K562 (cell line): Measurements from ENCODE around the gene FAM136A. TPM values are rescaled to one million over a fixed set of nuclear protein-coding genes. Genes with fewer than 3 reads are reported as not detected.

Source experiments
- ATAC-seq: fragments of 200-7000 bp; cut with Tn5 transposase; 3 replicates; pipeline ENCODE4 v1.9.1; 2020; ENCODE audit warnings: moderate library complexity
- BruUV-seq: library from RNA; stranded (reverse); fragments of 400-500 nt; replicated peaks from 2 replicates; lab custom pipeline; 2021; lab: Mats Ljungman, UMichigan
- CTCF ChIA-PET: fragments of 300-600 bp; formaldehyde crosslinking; extraction: SDS; loops from one replicate; lab custom pipeline; 2021; ENCODE audit warnings: low intra/inter-chr PET ratio; lab: Yijun Ruan, JAX
- POLR2A ChIA-PET: fragments of 300-600, 350-650 bp; sonication (Branson Sonifier 250); formaldehyde crosslinking; extraction: SDS; loops from one replicate; lab custom pipeline; 2021; ENCODE audit warnings: antibody characterized with exemption, inconsistent platforms; lab: Yijun Ruan, JAX
- DNase-seq, 4 experiments: peaks; one replicate each; pipeline versions ENCODE4 v3.0.0 to v3.0.0-alpha.2; 2011 to 2018; ENCODE audit warnings: low spot score in 3 of 4, mixed read lengths in 3 of 4; ENCODE audit errors: extremely low read depth in 1 of 4
- FAIRE-seq: peaks from 2 replicates; lab custom pipeline; 2011; peaks lifted over from hg19 to GRCh38; lab: Jason Lieb, UNC
- H2AFZ ChIP-seq: 2 replicates; pipeline ENCODE4 v1.6.0; 2011; ENCODE audit warnings: low read depth, low read length, control low read depth, inconsistent platforms
- H3K27ac ChIP-seq: fragments of 200-600 bp; 3 replicates; pipeline ENCODE4 v1.8.0; 2011; ENCODE audit warnings: low read depth, mild to moderate bottlenecking, control low read depth, inconsistent platforms, low read length, moderate library complexity, mixed read lengths; ENCODE audit errors: extremely low read depth
- H3K27me3 ChIP-seq, 2 experiments: fragments of 300-600 bp in 1 of 2; 2 replicates in 1 of 2; 3 replicates in 1 of 2; pipeline versions ENCODE4 v1.6.0 to v1.8.0; 2011; ENCODE audit warnings: inconsistent platforms in 2 of 2, low read length in 2 of 2, mild to moderate bottlenecking in 1 of 2, mixed read lengths in 1 of 2, moderate library complexity in 1 of 2; ENCODE audit not compliant: control insufficient read depth in 2 of 2, insufficient read depth in 2 of 2
- H3K36me3 ChIP-seq: fragments of 300-600 bp; 3 replicates; pipeline ENCODE4 v1.8.0; 2011; ENCODE audit warnings: mild to moderate bottlenecking, low read length, inconsistent platforms; ENCODE audit not compliant: control insufficient read depth, insufficient read depth
- H3K4me1 ChIP-seq, 2 experiments: fragments of 200-600 bp in 1 of 2; replicated peaks in 1 of 2; 2 replicates in 1 of 2; 3 replicates in 1 of 2; pipeline versions ENCODE4 v1.5.1 to v1.8.0; 2011; ENCODE audit warnings: inconsistent platforms in 2 of 2, low read length in 2 of 2, mild to moderate bottlenecking in 1 of 2, mixed read lengths in 1 of 2, moderate library complexity in 1 of 2; ENCODE audit not compliant: control insufficient read depth in 2 of 2, insufficient read depth in 2 of 2
- H3K4me2 ChIP-seq: 2 replicates; pipeline ENCODE4 v1.6.1; 2011; ENCODE audit warnings: low read length, control low read depth, inconsistent platforms, mixed read lengths; ENCODE audit not compliant: insufficient read depth
- H3K4me3 ChIP-seq: fragments of 200-600 bp; sonication (generic), shearing (Covaris generic); 2 replicates; pipeline ENCODE4 v1.5.1; 2016; ENCODE audit warnings: control low read depth, inconsistent platforms
- H3K79me2 ChIP-seq: fragments of 200-600 bp; 3 replicates; pipeline ENCODE4 v1.8.0; 2011; ENCODE audit warnings: low read length, inconsistent platforms; ENCODE audit not compliant: control insufficient read depth, insufficient read depth
- H3K9ac ChIP-seq, 2 experiments: 2 replicates each; pipeline versions ENCODE4 v1.6.0 to v1.6.1; 2011; ENCODE audit warnings: low read depth in 2 of 2, low read length in 2 of 2, control low read depth in 1 of 2, inconsistent platforms in 1 of 2, mild to moderate bottlenecking in 1 of 2, mixed read lengths in 1 of 2; ENCODE audit not compliant: insufficient read depth in 1 of 2
- H3K9me1 ChIP-seq: one replicate; pipeline ENCODE4 v1.6.0; 2011; ENCODE audit warnings: inconsistent platforms, mild to moderate bottlenecking, low read length, moderate library complexity; ENCODE audit not compliant: control insufficient read depth, insufficient read depth
- H3K9me3 ChIP-seq: replicated peaks from 2 replicates; pipeline ENCODE4 v1.5.1; 2011; ENCODE audit warnings: low read depth, low read length, inconsistent platforms; ENCODE audit not compliant: control insufficient read depth, insufficient read depth
- H4K20me1 ChIP-seq: replicated peaks from 2 replicates; pipeline ENCODE4 v1.6.1; 2011; ENCODE audit warnings: low read length, inconsistent platforms, mixed read lengths; ENCODE audit not compliant: control insufficient read depth, insufficient read depth
- ATF3 ChIP-seq, 2 experiments: fragments of 450-650 bp in 1 of 2; sonication (generic) in 1 of 2; formaldehyde crosslinking in 1 of 2; IDR thresholded peaks in 1 of 2; conservative IDR thresholded peaks in 1 of 2; 2 replicates each; pipeline versions ENCODE4 v1.6.1 to v1.8.1; 2016 to 2023; ENCODE audit warnings: mild to moderate bottlenecking in 2 of 2, moderate library complexity in 2 of 2, inconsistent platforms in 1 of 2, missing genetic modification reagents in 1 of 2
- ATF7 ChIP-seq: fragments of 450-650 bp; IDR thresholded peaks from 2 replicates; pipeline ENCODE4 v1.7.1; 2014; ENCODE audit warnings: mild to moderate bottlenecking, moderate library complexity
- EP400 ChIP-seq: fragments of 450-650 bp; IDR thresholded peaks from 2 replicates; pipeline ENCODE4 v1.6.1; 2017; ENCODE audit warnings: antibody characterized with exemption, mild to moderate bottlenecking, moderate library complexity
- GTF2F1 ChIP-seq: IDR thresholded peaks from 2 replicates; pipeline ENCODE4 v1.6.1; 2011; ENCODE audit warnings: low read depth, low read length, improper control_type of control experiment
- JUND ChIP-seq, 2 experiments: IDR thresholded peaks; 2 replicates in 1 of 2; 3 replicates in 1 of 2; pipeline ENCODE4 v1.6.1; 2011; ENCODE audit warnings: borderline replicate concordance in 2 of 2, low read depth in 2 of 2, low read length in 2 of 2, improper control_type of control experiment in 1 of 2, missing biosample characterization in 1 of 2, missing genetic modification characterization in 1 of 2, missing genetic modification reagents in 1 of 2
- NCOA4 ChIP-seq: fragments of 450-650 bp; IDR thresholded peaks from 2 replicates; pipeline ENCODE4 v1.6.1; 2018; ENCODE audit warnings: mild to moderate bottlenecking; ENCODE audit not compliant: partially characterized antibody
- PRPF4 ChIP-seq: fragments of 200-400 bp; formaldehyde crosslinking; IDR thresholded peaks from one replicate; pipeline ENCODE4 v1.6.1; 2017; ENCODE audit warnings: low read length, low read depth, mild to moderate bottlenecking; ENCODE audit not compliant: insufficient read depth, poor library complexity, severe bottlenecking
- RNF2 ChIP-seq: sonication (generic); IDR thresholded peaks from 2 replicates; pipeline ENCODE4 v1.6.1; 2016
- TEAD4 ChIP-seq, 2 experiments: sonication (generic) in 1 of 2; formaldehyde crosslinking in 1 of 2; IDR thresholded peaks; 2 replicates each; pipeline versions ENCODE4 v1.6.1 to v1.8.0; 2012 to 2022; ENCODE audit warnings: borderline replicate concordance in 1 of 2, inconsistent platforms in 1 of 2, low read length in 1 of 2, mild to moderate bottlenecking in 1 of 2, missing genetic modification reagents in 1 of 2
- TRIM24 ChIP-seq, 2 experiments: fragments of 450-650 bp; IDR thresholded peaks; 2 replicates each; pipeline ENCODE4 v1.6.1; 2016
- U2AF1 ChIP-seq: fragments of 200-400 bp; formaldehyde crosslinking; optimal IDR thresholded peaks from 2 replicates; pipeline ENCODE3; 2017; ENCODE audit warnings: mild to moderate bottlenecking, low read depth, low read length, moderate library complexity
- ZFPM2 ChIP-seq: fragments of 250-450 bp; sonication (Bioruptor Pico); IDR thresholded peaks from 2 replicates; pipeline ENCODE4 v1.5.1; 2022; ENCODE audit warnings: mild to moderate bottlenecking
- ZNF174 ChIP-seq: fragments of 250-450 bp; sonication (Bioruptor Pico); IDR thresholded peaks from 2 replicates; pipeline ENCODE4 v1.4.0; 2020; ENCODE audit warnings: mild to moderate bottlenecking
- ZNF41 ChIP-seq: fragments of 250-450 bp; sonication (Bioruptor Pico); conservative IDR thresholded peaks from 2 replicates; pipeline ENCODE4 v1.4.0; 2020; ENCODE audit warnings: mild to moderate bottlenecking
- ZNF77 ChIP-seq: fragments of 250-450 bp; sonication (Bioruptor Pico); IDR thresholded peaks from 2 replicates; pipeline ENCODE4 v1.5.0; 2020
- ZSCAN29 ChIP-seq: fragments of 450-650 bp; IDR thresholded peaks from 2 replicates; pipeline ENCODE4 v1.6.1; 2017
- WGBS: fragments of 100-300 bp; shearing (Covaris generic); methylation state at CpG from one replicate; pipeline ENCODE4 v1.1.6; 2016; ENCODE audit warnings: low coverage, mixed read lengths; ENCODE audit not compliant: insufficient coverage; ENCODE audit errors: missing lambda C conversion rate; 5-methylcytosine and 5-hydroxymethylcytosine counted together
- in situ Hi-C: fragments of 300-500 bp; cut with MboI; formaldehyde crosslinking; loops from 4 replicates; pipeline ENCODE4 v1.15.0; 2018; ENCODE audit warnings: inconsistent platforms, mixed read lengths
- intact Hi-C: fragments of 100-400 bp; cut with micrococcal nuclease; formaldehyde crosslinking; loops from 2 replicates; pipeline ENCODE4 v1.14.2; 2022
- polyA plus RNA-seq, 8 experiments: library from polyadenylated mRNA; depleted of rRNA in 4 of 8; stranded (reverse) in 5 of 8; unstranded in 3 of 8; fragments of >200 nt; fragmentation: Nextera tagmentation in 2 of 8; fragmentation: Illumina TruSeq in 1 of 8; extraction: Ambion mirVana in 2 of 8; extraction: Trizol in 1 of 8; gene quantifications; 2 replicates each; pipeline versions ENCODE4 v1.2.1 to v1.2.3, GENCODE V29; 2011 to 2014; ENCODE audit warnings: inconsistent platforms in 1 of 8, missing spikeins in 1 of 8
- total RNA-seq, 7 experiments: library from RNA; depleted of rRNA in 6 of 7; stranded (reverse); fragments of >200 nt in 6 of 7; fragmentation: Illumina TruSeq in 2 of 7; extraction: Trizol in 2 of 7; gene quantifications; 2 replicates each; pipeline versions ENCODE4 v1.2.1 to v1.2.3, GENCODE V29; 2011 to 2021; ENCODE audit warnings: low replicate concordance in 1 of 7

FAM136A gene
- total and polyA plus RNA-seq, 9 of the 15 experiments (the other 6 are each of a cell fraction or from before 2014, with no cell fraction given) = 89.0 to 151 (median 104) TPM

GRCh38 chr2:70328921-70329561 is 27.2 kb upstream of the FAM136A start:
- POLR2A ChIA-PET = interaction anchor here (1.2 kb wide), 2 partner anchors 9 to 35 kb away, joined by 4 read pairs; partner anchors contain the start of gene SNRPG
- Histone ChIP-seq H3K4me2 (no peak overlapping the region), H3K9me3 (no peaks in the 10 kb centered on the region), H3K27me3 (peaks cover 23 to 50% of the 10 kb centered on the region in 2 experiments), H3K36me3 (no peaks in the 10 kb centered on the region), H3K27ac (no peak overlapping the region), H3K79me2 (no peaks in the 10 kb centered on the region), H2AFZ (no peak overlapping the region), H3K9ac (no peak overlapping the region), H4K20me1 (no peaks in the 10 kb centered on the region; the same call in 1 of the 2 replicates), H3K9me1 (peaks cover 2% of the 10 kb centered on the region), H3K4me3 (no peak overlapping the region), H3K4me1 (no peaks in the 10 kb centered on the region; a peak in 1 of 5 replicates)
- intact Hi-C loops = no loop called here
- in situ Hi-C loops = no loop called here
- CTCF ChIA-PET = no interaction called here
- FAIRE-seq = no peak
- TF ChIP-seq GTF2F1 (no peak), ZNF77 (CRISPR knock-in tag) (no peak), ZNF41 (CRISPR knock-in tag) (no peak)
- 8% methylated on average over 6 of the region's 6 CpGs for WGBS
- BruUV-seq = no TSS peak
- no peak for ATAC-seq
- DNase-seq = no peak

GRCh38 chr2:70325875-70326274 is 24.0 kb upstream of the FAM136A start:
- in situ Hi-C loops = no loop called here
- FAIRE-seq = no peak
- POLR2A ChIA-PET = no interaction called here
- H3K9me1 ChIP-seq = peaks cover under 1% of the 10 kb centered on the region
- no peak overlapping the region for H2AFZ ChIP-seq
- 9% methylated on average over 7 of the region's 7 CpGs for WGBS
- no peak overlapping the region for H3K9ac ChIP-seq
- no peak for ATAC-seq
- intact Hi-C loops = no loop called here
- H3K9me3 ChIP-seq = no peaks in the 10 kb centered on the region
- no peaks in the 10 kb centered on the region for H3K36me3 ChIP-seq
- no peaks in the 10 kb centered on the region; a peak in 1 of 5 replicates for H3K4me1 ChIP-seq
- peaks cover 24 to 44% of the 10 kb centered on the region in 2 experiments for H3K27me3 ChIP-seq
- H3K27ac ChIP-seq = no peak overlapping the region
- H3K4me3 ChIP-seq = no peak overlapping the region
- no peaks in the 10 kb centered on the region for H4K20me1 ChIP-seq
- CTCF ChIA-PET = no interaction called here
- no peak for DNase-seq
- H3K79me2 ChIP-seq = no peaks in the 10 kb centered on the region
- no TSS peak for BruUV-seq
- no peak overlapping the region for H3K4me2 ChIP-seq
- TF ChIP-seq U2AF1 (no peak), EP400 (no peak), ATF3 (IDR thresholded peaks at IDR 0.05) (peak; percentile 79), ATF3 (CRISPR knock-in tag; conservative IDR thresholded peaks at IDR 0.05) (no peak), ZSCAN29 (no peak), ATF7 (peak; percentile 76; the same call in 1 of the 2 replicates), PRPF4 (no peak), TEAD4 (IDR thresholded peaks at IDR 0.05; ENCODE audit: low read length) (no peak), TEAD4 (CRISPR knock-in tag; IDR thresholded peaks at IDR 0.05; ENCODE audit: borderline replicate concordance) (no peak), JUND (IDR thresholded peaks at IDR 0.05; ENCODE audit: borderline replicate concordance, low read depth, low read length) (no peak), JUND (tag; IDR thresholded peaks at IDR 0.05; ENCODE audit: borderline replicate concordance, low read depth, low read length) (peak; percentile 40; the same call in 1 of the 3 replicates), NCOA4 (no peak), ZNF174 (CRISPR knock-in tag) (no peak), ZFPM2 (CRISPR knock-in tag) (no peak), TRIM24 (IDR thresholded peaks at IDR 0.05) (no peak), RNF2 (no peak)
